ENCODE results near the gene CYP2E1.

GRCh38 chr10:133537546-133538545 lies 10.7 kb downstream of the CYP2E1 start:
- TF ChIP-seq CTCF (IDR thresholded peaks at IDR 0.05; ENCODE audit: borderline replicate concordance, extremely low read depth, low read length, poor library complexity, severe bottlenecking) (no peak), EZH2 (IDR thresholded peaks at IDR 0.05; ENCODE audit: borderline replicate concordance, low read depth, low read length, severe bottlenecking) (no peak)
